ENCODE results near the gene WDR86.
A peak's percentile ranks its signal among the peaks of the same experiment; 100 is the strongest.

WDR86 gene

DNA sequence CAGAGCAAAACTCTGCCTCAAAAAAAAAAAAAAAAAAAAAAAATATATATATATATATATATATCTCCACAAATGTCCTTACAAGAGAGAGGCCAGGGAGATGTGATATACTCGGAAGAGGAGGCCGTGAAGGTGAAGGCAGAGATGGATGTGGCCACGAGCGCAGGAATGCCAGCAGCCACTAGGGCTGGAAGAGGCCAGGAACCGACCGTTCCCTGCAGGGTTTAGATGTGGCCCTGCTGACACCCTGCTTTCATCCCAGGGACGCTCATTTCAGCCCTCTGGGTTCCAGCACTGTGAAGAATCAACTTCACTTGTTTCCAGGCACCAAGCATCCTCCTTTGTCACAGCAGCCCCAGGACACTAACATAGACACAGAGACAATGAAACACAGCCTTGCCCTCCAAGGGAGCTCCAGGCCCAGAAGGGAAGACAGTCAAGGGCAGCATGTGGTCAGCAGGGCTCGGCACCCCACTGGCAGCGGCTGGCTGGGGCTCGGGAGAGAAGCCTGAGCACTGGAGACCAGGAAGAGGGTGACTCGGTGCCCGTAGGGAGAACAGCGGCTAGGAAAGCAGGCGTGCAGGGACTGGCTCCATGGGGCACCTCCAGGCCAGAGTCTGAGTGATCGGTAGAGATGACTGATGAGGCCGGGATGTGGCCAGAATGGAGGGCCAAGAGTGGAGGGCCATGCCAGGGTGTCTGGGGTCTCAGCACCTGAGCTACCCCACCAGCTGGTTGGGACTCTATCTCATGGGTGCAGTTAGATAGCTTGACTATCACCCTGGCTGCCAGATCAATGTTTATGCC, 7.6 kb downstream of the WDR86 start:
- DNase-seq (ENCODE audit: low spot score) = no peak
- TF ChIP-seq, protein P1, sequence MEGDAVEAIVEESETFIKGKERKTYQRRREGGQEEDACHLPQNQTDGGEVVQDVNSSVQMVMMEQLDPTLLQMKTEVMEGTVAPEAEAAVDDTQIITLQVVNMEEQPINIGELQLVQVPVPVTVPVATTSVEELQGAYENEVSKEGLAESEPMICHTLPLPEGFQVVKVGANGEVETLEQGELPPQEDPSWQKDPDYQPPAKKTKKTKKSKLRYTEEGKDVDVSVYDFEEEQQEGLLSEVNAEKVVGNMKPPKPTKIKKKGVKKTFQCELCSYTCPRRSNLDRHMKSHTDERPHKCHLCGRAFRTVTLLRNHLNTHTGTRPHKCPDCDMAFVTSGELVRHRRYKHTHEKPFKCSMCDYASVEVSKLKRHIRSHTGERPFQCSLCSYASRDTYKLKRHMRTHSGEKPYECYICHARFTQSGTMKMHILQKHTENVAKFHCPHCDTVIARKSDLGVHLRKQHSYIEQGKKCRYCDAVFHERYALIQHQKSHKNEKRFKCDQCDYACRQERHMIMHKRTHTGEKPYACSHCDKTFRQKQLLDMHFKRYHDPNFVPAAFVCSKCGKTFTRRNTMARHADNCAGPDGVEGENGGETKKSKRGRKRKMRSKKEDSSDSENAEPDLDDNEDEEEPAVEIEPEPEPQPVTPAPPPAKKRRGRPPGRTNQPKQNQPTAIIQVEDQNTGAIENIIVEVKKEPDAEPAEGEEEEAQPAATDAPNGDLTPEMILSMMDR (IDR thresholded peaks at IDR 0.05; ENCODE audit: extremely low read depth, insufficient read depth, missing control alignments) = no peak

DNA sequence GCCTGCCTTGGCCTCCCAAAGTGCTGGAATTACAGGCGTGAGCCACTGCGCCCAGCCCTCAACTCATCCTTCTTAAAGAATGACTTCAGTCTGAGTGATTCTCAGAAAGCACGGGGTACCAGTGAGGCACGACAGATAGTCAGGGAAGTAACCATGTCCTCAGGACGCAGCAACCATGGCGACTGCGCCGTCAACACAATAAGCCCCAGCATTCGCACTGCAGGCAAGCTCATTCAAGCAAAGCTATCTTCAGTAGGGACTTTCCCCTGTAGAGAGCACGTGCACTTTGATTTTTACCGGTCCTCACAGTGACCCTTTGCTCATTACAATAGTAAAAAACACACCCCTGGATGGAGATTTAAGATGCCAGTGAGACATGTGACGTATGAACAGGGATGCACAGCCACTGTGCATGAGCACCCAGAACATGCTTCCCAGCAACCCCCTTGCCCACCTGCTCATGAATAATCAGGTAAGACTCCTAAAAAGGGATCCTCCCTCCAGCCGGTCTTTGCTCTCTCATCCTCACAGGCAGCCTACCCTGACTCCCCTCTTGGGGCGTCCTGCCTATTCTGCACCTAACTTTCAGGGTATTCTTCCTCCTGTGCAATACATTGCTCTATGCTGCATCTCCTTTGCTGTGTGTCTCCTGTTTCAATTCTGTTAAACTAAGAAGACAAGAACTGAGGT, 9.1 kb downstream of the WDR86 start:
- DNase-seq (ENCODE audit: low spot score) = peak; percentile 79
- in situ Hi-C loops (cut with MboI; ENCODE audit: low pct_unique_long_range_greater_than_20kb, low sequenced_read_pairs, unreplicated experiment) = no loop called here
- TF ChIP-seq, protein P1 (IDR thresholded peaks at IDR 0.05; ENCODE audit: extremely low read depth, insufficient read depth, missing control alignments) = no peak

More for the DNA sequence above, 7.6 kb downstream of the WDR86 start:
- in situ Hi-C loops (cut with MboI; ENCODE audit: low pct_unique_long_range_greater_than_20kb, low sequenced_read_pairs, unreplicated experiment) = no loop called here

DNA sequence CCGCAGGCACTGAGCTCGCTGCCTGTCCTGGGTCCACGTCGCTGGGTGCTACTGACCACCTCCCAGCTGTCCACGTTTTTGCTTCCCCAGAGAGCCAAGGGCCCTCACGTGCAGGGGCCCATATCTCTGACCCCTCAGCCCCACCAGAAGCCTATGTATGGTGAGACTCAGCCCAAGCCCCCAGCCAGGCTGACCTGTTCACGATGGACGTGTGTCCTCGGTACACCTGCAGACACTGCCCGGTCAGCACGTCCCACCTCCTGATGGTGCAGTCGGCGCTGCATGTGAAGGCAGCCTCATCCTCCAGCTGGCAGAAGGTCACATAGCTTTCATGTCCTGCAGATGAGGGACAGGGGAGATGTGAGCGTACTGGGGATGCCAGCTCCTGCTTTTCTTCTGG, 9.9 kb downstream of the WDR86 start:
- no peak for DNase-seq (ENCODE audit: low spot score)
- TF ChIP-seq, protein P1 (IDR thresholded peaks at IDR 0.05; ENCODE audit: extremely low read depth, insufficient read depth, missing control alignments) = no peak
- in situ Hi-C loops (cut with MboI; ENCODE audit: low pct_unique_long_range_greater_than_20kb, low sequenced_read_pairs, unreplicated experiment) = no loop called here

DNA sequence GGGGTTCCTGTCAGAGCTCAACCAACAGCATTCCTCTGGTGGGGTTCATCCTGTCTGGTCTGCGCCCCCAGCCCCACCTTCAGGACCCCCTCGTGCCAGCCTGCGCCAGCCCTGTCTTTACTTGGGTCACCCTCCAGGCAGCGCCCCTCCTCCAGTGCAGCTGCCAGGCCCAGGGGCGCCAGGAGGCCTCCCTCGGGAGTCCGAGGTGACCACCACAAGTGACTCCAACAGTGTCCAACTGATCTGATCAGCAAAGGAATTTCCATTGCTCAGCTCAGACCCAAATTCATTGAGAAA, 10.6 kb downstream of the WDR86 start:
- TF ChIP-seq, protein P1 (IDR thresholded peaks at IDR 0.05; ENCODE audit: extremely low read depth, insufficient read depth, missing control alignments) = no peak
- in situ Hi-C loops (cut with MboI; ENCODE audit: low pct_unique_long_range_greater_than_20kb, low sequenced_read_pairs, unreplicated experiment) = no loop called here
- DNase-seq (ENCODE audit: low spot score) = no peak

DNA sequence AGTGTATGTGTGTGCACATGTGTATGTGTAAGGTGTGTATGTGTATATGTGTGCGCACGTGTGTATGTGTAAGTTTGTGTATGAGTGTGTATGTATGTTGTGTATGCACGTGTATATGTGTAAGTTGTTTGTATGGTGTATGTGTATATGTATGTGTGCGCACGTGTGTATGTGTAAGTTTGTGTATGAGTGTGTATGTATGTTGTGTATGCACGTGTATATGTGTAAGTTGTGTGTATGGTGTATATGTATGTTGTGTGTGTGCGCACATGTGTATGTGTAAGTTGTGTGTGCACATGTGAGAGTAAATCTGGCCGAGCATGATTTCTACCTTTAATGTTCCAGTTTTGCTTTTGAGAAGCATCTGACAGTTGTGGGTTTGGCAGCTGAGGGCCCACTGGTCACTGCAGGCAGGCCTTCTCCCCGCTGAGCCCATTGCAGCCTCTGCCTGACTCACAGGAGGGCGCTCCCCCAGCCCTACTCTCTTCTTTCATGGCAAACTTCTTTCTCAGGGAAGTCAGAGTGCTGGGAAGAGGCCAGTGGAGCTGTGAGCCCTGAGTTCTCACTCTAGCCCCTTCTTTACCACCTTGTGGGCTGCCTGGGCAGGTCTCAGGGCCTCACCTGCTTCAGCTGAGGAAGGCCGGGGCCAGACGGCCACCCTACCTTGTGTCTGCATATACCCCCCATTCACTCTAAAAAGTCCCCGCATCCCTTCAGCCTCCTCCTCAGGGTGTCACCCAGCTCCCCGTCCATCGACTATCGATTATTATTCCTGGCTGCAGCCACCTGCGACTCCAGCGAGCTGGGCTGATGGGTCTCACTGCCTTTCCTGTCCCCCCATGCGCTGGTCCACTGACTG, 11.2 kb downstream of the WDR86 start:
- TF ChIP-seq, protein P1 (IDR thresholded peaks at IDR 0.05; ENCODE audit: extremely low read depth, insufficient read depth, missing control alignments) = no peak
- in situ Hi-C loops (cut with MboI; ENCODE audit: low pct_unique_long_range_greater_than_20kb, low sequenced_read_pairs, unreplicated experiment) = no loop called here
- no peak for DNase-seq (ENCODE audit: low spot score)

DNA sequence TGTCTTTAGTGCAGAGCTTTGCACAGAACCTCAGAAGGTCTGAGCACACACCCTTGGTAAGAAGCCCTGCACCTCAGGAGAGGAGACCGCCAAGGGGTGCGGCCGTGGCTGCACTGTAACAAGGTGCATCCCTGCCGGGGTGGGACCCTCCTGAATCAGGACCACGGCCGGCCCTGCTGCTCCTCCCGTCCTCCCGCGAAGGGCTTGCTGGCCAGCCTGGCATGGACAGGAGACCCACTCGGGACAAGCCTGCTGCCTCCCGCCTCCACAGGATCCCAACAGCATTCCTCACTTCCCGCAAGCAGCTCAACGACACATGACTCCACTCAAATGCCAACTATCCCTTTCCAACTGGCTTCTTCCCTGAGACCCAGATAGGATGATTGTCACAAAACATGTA, 12.8 kb downstream of the WDR86 start:
- no peak for DNase-seq (ENCODE audit: low spot score)
- TF ChIP-seq, protein P1 (IDR thresholded peaks at IDR 0.05; ENCODE audit: extremely low read depth, insufficient read depth, missing control alignments) = no peak
- in situ Hi-C loops (cut with MboI; ENCODE audit: low pct_unique_long_range_greater_than_20kb, low sequenced_read_pairs, unreplicated experiment) = no loop called here
